GM18867 (cell line): ENCODE measurements around the gene PITX1.

Source experiments
- ATAC-seq: cut with Tn5 transposase; IDR thresholded peaks from one replicate; pipeline ENCODE4 v1.9.1; 2021; ENCODE audit warnings: mild to moderate bottlenecking, moderate library complexity; ENCODE audit not compliant: unreplicated experiment

The PITX1 gene

DNA sequence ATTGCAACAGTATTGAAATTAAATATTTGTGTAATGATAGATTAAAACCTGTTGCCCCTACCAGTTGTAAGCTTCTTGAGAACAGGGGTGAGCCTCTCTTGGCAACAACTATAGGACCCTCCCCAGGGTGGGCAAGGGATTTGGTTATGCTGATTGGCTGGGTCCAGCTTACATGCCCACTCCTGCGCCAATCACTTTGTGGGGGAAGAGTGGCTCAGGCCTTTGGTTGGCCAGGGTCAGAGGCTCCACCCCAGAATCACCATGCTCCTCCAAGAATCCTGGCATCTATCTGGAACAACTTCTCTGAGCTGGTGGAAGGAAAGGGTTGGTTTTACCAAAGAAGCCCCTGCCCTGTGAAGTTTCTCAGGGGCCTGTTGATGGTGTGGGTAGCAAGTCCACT is 8.6 kb upstream of the PITX1 start:
- ATAC-seq: no peak

DNA sequence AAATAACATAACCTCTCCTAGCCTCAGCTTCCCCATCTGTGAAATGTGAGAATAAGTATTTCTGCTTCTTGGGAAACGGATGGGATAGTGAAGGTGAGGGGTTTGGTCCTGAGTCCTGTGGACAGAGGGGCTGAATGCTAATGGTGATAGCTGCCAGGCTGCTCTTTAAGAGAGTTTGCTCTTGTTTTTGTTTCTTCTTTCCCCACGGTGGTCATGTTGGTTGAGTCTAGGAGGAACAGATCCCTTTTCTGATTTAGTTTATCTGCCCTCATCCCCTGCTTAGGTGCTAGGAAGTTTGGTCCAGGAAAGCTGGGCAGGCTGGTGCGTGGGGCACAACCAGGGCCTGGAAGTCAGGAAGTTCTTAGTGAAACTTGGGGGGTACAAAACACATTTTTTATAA is 7.7 kb upstream of the PITX1 start:
- ATAC-seq: no peak

DNA sequence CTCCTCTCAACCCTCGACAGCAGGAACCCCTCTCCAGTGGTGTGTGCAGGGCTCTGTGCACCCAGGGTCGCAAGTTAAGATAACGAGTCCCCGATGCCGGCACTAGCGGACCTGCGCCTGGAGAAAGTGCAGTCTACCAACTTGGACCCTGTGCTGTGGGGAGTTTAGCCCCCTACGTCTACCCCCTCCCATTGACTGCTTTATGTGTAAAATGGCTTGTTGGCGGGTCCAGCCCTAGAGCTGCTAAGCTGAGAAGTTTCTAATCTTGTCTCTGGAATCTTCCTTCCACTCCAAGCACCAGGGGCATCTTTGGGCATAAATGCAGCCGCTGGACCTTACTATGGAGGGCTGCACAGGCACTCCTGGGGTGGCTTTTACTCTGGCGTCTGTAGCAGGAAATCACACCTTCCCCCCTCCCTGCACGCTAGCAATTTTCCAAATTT is 7.1 kb upstream of the PITX1 start:
- no peak for ATAC-seq

DNA sequence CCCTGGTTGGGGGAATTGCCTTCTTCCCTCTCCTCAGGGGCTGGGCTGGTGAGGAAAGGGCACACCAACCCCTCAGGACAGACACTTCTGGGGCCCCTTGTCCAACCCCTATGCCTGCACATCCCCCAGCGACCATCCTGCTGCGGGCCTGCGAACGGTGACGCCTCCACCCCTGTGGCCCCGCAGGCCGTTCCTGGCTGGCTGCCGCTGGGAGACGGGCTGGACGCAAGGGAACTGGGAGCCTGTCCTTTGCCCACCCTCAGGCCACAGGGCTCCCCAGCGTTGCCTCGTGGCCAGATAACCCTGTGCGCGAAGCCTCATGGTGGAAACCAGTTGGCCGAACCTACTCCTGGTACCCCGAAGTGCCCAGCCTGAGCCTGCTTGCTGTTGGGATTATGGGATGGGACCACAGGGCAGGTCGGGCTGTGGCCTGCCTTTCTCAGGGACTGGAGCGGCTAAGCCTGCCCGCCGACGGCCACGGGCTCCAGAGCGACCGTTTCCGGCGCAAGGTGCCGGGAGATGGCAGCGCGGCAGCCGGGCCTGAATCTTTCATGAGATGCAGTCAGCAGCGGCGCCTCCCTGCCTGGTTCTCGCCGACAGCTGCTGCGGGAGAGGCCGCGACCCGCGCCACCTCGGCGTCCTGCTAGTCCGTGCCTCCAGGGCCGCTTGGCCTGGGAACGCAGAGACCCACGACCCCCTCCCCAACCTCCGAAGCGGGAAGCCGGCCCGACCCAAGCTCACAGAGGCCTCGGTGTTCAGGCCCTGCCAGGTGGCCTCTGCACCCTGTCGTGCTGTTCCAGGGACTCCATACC is 6.5 kb upstream of the PITX1 start:
- no peak for ATAC-seq

DNA sequence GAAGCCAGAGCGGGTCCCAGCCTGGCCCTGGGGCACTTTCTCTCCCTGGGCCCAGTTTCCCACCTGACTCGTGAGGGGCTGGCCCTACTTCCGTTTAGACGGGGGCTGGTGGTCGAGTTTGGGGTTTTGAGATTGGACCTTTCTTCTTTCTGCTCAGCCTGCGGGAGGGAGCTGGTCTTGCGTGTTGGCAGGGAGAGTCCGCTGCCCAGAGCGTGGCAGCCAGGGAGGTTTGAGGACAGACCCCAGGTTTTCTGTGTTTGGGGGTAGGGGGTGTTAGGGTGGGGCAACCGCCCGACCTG is 6.0 kb upstream of the PITX1 start:
- no peak for ATAC-seq

DNA sequence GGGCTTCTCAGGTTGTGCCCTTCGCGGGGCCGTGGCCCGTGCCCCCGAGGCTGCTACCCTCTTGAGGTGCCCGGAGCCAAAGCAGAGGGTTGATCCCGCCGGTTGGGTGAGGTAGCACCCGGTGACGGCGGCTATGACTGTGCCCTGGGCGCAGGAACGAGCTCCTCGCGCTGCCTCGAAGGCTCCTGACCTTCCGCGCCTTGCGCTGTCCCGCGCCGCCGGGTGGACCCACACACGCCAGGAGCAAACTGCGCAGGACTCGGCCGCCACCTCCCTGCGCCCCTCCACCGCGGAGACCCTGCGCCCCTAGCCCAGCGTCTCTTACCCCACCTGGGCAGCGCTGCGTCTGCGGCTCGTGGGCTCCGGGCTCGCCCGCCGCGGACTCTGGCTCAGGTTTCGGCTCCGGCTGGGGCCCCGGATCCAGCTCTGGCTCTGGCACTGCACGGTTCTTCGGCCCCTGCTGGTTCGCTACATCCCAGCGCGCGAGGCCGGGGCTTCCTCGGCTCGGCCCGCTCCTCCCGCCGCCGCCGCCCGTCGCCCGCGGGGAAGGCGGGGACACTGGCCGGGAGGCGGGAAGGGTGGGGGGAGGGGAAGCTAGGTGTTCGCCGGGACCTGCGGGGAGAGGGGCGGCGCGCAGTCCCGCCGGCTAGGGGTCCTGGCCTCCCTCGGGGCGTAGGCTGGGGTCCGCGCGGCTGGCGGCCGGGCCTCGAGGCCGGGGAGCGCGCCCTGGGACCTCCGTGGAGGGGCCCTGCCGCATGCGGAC is 5.4 kb upstream of the PITX1 start:
- no peak for ATAC-seq

DNA sequence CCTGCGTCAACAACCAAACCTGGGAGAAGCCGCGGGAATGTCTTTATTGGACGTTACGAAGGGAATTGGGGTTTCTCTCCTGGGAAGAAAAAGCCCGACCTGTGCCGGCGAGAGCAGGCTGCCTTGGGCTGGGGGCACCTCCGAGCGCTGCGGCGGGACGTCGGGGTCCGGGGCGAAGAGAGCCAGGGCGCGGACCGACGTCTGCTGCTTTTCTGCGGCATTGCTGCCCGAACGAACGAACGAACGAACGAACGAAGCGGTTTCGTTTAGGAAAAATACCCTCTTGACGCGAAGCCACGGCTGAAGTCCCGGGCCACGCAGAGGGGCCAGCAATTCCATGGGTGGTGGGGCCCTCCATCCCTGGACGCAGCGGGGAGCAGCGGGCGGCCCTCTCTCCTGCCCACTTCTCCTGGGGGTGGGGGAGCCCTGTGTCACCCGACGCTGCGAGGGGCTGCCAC is 4.8 kb upstream of the PITX1 start:
- no peak for ATAC-seq

DNA sequence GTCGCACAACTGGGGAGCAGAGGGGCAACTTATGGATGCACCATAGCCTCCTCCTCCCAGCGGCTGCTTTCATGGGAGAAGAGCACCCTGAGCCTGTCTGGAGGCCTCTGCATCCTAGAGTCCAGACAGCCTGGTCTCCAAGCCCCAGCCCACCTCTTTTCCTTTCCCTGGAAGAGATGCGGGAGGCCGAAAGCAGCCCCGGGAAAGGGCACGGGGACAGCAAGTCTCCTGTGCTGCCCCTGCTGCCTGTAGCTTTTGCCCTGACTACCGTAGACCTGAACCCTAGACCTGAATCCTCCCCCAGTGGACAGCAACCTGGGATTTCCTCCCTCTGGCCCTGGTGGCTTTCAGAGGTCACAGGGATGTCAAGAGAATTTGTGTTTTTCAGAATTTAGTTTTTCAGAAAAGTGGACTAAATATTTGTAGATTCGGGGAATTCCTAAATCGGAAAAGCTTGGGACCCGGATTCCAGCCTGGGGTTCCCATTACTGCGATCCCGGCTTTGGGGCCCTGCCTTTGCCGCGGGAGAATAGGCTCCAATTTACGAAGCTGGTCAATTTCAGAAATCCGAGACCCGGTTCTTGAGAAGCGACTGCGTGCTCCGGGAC is 4.3 kb upstream of the PITX1 start:
- ATAC-seq: no peak

DNA sequence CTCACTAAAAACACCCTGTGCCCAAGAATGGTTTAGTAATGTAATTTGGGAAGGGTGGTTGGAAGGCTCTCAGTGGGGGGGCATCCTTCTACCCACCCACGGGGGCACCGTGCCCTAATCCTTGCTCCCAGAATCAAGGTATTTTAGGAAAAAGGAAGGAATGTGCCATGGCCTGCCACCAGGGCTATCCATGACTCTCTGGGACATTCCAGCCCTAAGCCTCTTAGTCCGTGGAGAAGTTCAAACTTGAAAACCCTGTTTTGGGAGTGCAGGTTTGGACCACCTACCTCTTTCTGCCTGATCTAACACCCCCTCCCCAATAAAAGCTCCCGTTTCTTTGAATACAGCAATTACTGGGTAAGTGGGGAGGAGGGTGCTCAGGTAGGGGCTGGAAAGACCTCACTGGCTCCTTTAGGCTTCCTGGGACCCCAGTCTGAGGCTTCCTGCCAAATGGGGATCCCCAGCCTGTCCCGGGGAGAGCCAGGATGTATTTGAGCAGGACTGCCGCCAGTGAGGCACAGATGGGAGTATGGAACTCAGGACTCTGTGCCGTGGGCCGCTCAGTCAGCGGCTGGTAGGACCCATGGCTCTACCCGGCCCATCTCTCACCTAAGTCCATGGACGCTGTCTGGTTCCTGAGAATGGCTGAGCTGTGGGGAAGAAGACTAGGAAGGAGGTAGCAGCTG is 3.6 kb upstream of the PITX1 start:
- ATAC-seq: no peak

DNA sequence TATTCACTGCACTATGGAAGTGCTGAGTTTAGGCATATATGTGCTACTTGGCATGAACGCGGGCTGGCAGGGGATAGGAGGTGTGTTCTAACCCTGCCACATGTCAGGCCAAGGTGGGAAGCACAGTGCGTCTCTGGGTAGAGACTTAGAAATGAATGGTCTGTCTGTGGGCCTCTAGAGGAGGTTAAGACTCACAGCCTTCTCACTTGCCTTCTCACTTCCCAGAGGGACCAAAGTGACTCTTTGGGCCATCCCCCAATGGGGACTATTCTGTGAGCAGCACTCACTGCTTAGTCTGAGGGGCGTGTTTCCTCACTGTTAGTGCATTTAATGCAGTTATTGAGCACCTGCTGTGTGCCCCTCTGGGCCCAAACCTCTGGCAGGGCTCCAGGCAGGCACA is 2.4 kb upstream of the PITX1 start:
- no peak for ATAC-seq

DNA sequence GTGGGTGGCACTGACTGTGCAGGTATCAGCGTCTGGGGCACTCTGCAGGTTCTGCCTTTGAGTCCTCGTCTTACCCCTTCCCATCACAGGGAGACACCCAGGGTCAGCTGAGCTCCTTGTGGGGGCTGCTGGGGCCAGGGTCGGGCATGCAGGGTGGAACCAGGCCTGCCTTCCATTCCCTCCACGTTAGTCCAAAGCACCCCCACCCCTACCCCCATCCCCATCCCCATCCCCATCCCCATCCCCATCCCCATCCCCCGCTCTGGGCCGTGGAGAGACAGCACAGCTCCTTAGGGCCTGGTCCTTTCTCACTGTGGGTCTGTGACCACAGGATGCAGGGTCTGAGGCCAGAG is 1.6 kb upstream of the PITX1 start:
- no peak for ATAC-seq

DNA sequence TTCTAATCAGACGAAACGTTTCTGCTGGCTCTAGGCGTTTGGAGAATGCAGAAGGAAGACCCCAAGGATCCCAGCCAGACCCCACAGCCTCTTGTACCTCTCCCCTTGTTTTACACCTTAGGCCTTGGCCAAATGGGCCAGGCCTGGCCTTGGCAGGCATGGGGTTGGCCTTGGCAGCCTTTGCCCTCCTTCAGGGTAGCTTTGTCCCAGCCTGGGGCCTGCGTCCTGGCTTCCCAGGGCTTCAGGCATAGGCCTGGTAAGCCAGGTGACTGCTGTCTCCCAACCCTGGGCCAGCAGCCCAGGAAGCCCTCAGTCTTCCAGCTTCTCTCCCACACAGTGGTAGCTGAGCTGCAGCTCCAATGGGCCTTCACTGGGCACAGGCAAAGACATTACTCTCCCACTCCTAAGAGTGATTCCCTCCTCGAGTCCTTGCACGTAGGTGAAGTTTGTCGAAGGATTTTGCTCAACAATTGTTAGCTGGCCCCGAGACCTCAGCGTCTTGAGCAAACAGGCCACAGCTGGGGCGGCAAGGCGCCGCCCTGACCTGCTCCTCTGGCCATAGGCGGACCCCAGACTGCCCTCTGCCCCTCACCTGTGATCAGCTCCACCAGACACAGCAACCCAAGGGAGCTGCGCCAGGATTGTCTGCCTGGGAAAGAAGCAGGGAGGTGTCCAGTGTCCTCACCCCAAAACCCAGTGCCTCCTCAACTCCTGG is 1.1 kb upstream of the PITX1 start:
- no peak for ATAC-seq

DNA sequence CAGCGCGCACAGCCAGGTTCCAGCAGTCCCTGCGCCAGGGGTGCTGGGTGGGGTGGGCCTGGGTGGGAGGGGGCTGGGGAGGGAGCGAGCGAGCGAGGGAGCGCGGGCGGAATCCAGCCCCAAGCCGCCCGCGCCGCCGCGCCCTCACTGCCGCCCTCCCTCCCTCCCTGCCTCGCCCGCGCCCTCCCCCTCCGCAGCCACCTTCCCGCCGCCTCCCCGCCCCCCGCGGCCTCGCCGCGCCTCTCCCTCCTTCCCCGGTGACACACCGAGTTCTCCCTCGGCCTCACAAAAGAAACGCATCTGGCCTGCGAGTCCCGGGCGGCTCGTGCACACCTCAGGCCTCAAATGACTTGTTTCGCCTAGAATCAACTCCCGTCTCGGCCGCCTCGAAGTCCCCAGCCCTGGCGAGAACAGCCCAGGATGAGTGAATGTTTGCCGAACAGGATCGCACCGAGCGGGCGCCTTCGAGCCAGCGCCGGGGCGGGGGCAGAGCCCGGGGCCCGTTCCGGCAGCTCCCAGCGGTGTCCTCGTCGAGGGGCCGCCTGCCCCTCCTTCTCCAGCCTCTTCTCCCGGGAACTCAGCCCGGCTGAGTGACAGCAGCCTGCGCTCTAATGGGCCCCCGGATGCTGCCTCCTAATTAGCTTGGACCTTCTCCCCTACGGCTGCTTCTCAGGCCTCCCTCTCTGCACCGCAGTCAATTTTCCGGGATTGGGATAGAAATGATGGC is 371 bp upstream of the PITX1 start:
- no peak for ATAC-seq

DNA sequence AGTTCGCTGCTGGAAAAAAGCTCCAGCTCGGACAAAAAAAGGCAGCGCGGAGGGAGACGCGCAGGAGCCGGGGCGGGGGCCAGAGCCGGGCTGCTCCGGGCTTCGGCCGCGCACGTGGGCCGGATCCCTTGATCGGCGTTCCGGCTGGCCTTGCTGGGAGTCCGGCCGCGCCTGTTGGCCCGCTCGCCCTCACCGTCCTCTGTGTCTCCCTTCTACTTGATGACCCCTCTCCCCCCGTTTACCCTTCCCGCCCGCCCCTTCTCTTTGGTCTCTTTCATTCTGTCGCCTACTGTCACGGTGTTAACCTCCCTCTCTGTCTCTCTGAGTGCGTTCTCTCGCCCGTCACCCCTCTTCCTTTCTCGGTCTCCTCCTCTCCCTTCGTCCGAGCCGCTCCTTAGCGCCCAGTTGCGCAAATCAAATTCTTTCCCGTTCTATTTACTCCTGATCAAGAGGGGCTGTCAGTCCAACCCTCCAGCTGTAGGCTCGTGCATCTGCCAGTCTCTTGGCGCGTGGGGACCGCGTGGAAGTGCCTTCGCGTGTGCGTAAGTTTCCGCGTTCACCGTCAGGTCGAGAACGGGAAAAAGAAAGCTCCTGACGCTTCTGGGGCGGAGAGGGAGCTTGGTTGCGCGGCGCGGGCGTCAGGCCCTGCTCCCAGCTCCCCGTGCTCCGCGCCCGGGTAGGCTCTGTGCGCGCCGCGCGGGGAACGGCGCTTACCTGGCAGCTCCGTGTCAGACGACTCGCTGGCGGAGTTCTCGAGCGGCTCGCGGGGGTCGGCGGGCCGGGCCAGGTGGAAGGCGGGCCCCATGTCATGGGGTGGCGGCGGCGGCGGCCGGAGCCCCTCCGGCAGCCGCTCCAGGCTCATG is 798 bp downstream of the PITX1 start:
- no peak for ATAC-seq

DNA sequence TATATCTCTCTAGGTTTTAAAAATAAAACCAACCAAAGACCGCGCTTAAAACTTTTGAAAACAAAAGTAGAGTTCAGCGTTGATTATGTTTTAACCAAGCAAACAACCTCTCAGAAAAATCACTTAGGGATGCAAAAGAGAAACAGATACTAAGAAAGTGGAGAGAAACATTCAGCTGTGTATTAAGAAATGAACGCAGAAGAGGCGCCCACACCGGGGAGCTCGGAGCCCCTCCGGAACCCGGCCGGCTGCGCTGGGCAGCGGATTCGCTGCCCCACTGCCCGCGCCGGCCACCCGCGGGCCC is 1.4 kb downstream of the PITX1 start:
- ATAC-seq: no peak

DNA sequence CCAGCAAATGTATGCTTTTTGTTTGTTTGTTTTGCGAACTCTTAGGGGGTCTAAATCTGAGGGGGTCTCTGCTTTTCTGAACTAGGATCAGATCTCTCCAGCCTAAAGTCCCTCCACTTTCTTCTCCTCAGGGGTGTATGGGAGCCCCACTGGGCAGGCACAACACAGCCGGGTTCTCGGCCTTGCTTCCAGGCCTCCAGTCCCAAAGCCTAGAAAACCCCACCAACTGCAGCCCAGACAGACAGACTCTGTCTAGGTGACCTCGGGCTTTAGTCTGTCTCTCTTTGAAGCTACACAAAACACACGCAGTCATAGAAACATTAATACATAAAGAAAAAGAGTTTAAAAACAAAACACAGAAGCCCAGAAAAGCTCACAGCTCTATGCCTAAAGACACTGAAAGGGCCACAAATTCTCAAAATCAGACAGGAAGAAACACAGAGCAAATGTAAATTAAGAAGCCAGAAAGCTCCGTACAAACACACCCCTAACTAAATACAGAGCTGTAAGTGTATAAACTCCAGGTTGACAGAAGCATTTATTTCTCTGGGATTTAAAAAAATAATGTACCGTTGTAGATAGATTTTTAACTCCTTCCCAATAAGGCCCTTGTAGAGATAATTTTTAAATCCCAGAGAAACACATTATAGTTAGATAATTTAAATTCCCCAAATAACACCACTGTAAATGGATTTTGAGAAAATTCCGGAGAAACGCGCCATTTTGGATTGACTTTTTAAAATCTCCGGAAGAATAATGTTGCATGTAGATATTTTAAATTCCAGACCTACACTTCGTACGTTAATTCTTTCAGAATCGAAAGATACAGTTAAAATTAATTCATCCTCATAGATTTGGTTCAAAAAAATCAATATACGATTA is 2.0 kb downstream of the PITX1 start:
- no peak for ATAC-seq

DNA sequence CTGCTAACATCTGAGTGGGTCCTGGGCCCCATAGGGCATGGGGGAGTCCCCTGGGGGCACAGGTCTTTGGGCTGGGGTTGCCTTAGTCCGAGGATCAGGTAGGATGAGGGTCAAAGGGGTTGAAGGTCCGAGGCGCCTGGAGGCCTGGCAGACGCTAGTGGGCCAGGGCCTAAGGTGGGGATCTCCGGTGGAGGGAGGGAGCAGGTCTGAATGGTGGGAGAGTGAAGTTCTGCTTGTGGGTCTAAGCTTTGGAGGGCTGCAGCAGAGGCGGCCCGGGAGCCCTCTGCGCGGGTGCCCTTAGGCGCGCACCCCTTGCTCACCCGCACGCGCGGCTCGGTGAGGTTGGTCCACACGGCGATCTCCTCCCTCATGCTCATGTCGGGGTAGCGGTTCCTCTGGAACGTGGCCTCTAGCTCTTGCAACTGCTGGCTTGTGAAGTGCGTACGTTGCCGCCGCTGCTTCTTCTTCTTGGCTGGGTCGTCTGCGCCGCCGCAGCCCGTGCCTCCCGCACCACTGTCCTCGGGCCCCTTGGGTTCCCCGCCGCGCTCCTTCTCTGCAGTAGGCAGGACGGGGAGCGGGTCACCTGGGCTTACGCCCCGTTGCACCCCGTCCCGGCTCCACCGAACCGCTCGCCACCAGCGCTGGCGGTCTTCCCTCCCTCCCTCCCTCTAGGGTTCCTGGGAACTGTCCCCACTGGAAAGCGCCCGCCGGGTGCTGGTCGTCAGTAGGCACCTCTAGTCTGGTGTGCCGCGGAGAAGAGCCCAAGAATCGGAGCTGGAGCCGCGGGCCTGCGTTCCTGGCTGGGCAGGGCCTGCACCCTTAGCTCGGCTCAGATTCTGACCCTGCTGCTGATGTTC is 2.8 kb downstream of the PITX1 start:
- ATAC-seq: no peak
